HG03460 (cell line): Measurements from ENCODE around the gene CD160.

Source experiments
- ATAC-seq: cut with Tn5 transposase; IDR thresholded peaks from one replicate; pipeline ENCODE4 v1.9.1; 2021; ENCODE audit not compliant: unreplicated experiment

CD160 gene

GRCh38 chr1:145788580-145788979 is 69.3 kb downstream of the CD160 start:
- no peak for ATAC-seq
